NCI-H2227 (cell line): ENCODE results near the gene IFNAR2.
"Not testable (repeated sequence)": the region's sequence is repeated elsewhere in the genome, so short reads cannot be mapped to it uniquely, and the experiment has no call there.

Experiments used
- DNase-seq: peaks from one replicate; lab custom pipeline; 2025; ENCODE audit not compliant: unreplicated experiment; lab: John Stamatoyannopoulos, UW

The IFNAR2 gene

DNA sequence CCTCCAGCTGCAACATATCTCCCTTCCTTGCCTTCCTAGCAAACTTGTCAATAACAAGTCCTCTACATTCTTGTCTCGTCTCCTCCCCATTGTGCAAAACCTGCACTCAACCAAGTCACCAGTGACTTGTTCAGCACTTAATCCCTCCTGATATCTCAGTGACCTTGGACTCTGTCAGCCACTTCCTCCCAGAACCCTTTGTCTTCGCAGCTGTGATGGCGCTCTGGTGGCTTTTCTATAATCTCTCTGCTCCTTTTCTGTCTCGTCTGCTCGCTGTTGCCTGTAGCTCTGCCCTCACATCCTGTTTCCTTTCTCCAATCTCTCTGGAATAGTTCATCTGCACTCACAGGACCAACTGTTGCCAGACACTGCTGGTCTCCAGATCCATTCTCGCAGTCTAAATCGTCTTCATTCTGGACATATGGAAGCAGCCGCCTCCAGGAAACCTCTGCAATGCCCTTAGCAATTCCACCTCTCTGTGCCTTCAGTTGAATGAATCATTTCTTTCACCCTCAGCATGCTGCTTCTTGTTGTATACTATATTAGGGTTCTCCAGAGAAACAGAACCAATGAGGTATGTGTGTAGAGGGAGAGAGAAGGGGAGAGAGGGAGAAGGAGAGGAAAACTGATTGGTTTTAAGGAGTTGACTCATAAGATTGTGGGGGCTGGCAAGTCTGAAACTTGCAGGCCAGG lies 17.4 kb upstream of the IFNAR2 start:
- no peak for DNase-seq

DNA sequence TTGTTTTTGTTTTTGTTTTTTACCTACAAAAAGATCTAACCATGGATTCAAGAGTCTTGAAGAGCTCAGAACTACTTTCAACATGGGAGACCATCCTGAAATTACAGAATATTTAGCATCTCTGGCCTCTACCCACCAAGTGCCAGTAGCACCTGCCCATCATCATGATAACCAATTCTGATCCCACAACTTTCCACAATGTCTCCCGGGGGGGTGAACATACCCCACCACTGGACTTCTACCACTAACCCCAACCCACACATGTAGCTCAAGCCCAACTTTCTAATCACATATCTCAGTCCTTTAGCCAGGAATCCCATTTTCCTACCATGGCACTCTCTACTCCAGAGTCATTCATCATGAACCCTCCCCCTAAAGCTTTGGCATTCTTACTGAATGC lies 15.7 kb upstream of the IFNAR2 start:
- DNase-seq, result no peak

DNA sequence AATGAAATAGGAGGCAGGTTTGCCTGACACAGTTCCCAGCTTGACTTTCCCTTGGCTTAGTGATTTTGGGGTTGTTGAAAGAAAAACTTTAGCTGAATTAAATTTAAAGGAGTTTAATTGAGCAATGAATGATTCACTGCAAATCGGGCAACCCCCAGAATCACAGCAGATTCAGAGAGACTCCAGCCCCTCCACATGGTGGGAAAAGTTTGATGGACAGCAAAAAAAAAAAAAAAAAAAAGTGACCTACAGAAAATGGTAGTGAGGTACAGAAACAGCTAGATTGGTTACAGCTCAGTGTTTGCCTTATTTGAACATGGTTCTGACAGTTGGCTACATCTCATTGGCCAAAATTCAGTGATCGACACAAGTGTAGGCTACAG lies 12.6 kb upstream of the IFNAR2 start:
- no peak for DNase-seq

DNA sequence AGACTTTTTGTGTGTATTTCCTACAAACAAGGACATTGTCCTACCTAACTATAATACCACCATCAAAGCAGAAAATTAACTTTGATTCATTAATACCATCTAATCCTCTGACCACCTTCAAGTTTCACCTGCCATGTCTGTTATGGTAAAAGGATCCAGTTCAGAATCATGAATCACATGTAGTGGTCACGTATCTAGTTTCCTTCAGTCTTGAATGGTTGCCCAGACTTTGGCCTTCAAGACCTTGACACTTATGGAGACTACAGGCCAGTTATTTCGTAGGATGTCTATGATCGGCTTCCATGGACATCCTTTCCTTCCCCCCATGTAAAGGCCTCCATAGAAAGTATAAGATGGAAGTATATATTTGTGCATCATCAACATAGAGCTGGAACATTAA lies 10.4 kb upstream of the IFNAR2 start:
- DNase-seq, result no peak

DNA sequence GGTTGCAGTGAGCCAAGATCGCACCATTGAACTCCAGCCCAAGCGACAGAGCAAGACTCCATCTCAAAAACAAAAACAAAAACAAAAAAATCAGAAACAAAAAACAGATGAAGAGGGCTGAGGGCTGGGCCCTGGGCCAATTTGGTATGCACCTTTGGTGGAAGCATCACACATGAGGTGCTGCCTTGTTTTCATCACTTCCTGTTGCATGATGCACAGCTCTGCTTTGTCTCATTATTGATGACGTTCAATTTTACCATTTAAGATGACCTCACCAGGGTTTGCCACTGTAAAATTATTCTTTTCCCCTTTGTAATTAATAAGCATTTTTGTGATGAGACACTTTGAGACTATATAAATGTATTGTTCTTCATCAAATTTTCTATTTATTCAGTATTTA lies 9.8 kb upstream of the IFNAR2 start:
- no peak for DNase-seq

DNA sequence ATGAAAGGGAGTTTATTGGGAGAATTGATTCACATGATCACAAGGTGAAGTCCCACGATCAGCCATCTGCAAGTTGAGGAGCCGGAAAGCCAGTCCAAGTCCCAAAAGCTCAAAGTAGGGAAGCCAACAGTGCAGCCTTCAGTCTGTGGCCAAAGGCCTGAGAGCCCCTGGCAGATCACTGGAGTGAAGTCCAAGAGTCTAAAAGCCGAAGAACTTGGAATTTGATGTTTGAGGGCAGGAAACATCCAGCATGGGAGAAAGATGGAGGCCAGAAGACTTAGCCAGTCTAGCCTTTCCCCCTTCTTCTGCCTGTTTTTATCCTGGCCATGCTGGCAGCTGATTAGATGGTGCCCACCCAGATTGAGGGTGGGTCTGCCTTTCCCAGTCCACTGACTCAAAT lies 4.4 kb upstream of the IFNAR2 start:
- DNase-seq, result not testable (repeated sequence)

DNA sequence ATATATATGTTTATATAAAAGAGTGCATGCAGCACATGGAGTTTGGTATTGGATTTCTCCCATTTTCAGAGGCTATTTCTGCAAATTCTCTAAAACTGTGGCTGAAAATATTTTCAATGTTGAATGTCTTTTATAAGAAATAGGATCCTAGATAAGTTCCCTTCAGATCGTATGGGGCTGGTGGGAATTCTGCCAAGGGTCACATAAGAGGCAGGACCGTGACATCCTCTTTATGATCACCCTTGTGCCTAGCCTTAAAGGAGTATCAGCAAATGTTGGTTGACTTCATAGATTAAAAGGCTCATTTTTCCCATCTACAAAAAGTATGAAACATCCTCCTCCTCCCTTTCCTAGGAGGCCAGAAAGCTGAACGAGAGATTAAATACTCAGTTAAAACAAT lies 1.3 kb upstream of the IFNAR2 start:
- DNase-seq, result no peak

DNA sequence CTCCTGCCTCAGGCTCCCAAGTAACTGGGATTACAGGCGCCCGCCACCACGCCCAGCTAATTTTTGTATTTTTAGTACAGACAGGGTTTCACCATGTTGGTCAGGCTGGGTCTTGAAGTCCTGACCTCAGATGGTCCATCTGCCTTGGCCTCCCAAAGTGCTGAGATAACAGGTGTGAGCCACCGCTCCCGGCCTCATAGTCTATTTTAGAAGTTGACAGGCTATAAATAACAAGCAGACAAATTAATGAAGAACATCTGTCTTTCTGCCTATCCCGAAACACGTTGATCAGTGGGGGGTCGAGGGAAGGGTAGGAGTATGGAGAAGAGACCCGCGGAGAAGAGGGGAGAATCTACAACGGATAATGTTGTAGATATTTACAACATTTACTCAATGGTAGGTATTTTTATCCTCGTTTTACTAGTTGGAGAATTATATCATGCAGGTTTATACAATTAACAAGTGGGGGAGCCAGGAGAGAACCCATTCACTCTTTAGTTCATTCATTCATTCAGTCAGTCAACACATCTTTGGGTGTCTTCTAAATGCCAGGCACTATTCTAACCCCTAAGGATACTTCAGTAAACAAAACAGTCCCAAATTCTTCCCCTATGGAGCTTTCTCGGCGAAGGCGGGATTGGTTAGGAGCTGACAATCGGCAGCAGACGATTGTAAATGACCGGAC lies 497 bp upstream of the IFNAR2 start:
- DNase-seq, result no peak

DNA sequence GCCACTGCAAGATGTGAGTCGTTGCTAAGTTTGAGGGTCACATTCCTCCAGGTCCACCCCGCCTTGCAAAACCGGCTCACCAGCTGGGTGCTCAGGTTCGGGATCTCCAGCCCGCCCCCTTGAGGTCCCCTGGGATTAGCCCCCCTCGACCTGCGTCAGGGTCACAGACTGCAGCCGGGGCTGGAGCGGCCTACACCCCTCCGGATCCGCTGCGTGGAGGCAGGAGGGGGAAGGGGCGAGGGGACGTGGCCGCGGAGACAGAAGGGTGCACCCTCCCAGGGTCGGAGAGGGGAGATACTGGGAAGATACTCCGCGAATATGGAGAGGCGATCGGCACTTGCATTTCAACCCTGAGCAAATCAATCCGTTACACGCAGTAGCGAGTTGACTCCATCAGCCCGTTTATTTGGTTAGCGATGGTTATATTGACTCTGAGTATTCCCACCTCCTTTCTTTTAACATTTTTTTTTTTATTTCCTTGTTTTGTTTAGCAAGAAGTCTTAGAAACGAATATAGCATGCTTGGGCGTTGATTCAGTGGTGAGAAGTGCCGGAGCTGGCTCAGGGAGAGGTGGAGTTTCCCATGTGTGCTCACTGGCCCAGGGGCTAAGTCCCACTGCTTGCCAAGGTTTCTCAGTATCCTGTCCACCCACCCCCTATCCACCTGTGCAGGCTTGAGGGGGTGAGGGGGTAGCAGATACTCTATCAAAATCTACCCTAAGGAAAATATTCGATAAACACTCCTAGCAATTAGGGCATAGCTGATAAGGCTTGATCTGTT lies 997 bp downstream of the IFNAR2 start:
- peak; percentile 37 for DNase-seq

DNA sequence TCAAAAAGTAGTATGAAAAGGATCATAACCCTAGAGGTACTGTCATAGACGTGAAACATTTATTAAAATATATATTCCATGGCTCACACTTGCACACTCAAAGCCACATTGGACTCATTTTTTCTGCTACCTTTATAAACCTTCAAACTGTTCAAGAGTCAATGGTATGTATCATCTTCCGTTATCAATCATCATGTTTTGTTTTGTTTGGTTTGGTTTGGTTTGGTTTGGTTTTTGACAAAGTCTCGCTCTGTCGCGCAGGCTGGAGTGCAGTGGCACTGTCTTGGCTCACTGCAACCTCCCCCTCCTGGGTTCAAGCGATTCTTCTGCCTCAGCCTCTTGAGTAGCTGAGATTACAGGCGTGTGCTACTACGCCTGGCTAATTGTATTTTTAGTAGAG lies 1.8 kb downstream of the IFNAR2 start:
- no peak for DNase-seq

DNA sequence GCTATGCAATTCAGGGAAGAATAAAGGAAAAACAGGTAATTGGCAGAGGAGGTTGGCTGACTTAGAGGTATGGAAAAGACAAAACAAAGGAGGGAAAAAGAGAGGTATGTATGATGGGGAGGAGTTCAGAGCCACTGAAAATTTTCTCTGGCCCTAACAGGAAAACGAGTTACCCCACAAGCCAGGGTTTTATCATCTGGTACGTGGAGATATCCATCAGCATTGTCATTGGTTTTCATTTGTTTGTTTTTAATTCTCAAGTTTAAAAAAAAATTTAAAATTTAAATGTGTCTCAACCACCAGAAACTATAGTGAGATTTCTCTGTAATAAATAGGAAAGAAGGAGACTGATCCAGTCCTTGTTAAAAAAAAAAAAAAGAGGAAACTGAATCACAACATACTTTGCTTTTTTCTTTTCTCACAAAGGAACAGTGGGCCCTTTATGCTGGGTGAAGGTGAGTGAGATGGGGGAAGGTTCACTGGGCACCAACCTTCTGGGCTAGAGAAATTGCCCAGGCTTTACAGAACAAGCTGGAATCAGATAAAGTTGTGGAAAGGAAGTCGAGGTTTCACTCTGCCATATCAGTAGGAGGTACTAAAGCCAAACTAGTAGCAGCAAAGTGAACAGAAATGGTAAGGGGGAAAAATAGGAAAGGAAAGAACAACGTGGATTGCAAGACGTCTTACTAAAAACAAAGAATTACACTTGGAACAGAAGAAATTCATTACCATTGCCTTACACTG lies 2.7 kb downstream of the IFNAR2 start:
- DNase-seq, result no peak

DNA sequence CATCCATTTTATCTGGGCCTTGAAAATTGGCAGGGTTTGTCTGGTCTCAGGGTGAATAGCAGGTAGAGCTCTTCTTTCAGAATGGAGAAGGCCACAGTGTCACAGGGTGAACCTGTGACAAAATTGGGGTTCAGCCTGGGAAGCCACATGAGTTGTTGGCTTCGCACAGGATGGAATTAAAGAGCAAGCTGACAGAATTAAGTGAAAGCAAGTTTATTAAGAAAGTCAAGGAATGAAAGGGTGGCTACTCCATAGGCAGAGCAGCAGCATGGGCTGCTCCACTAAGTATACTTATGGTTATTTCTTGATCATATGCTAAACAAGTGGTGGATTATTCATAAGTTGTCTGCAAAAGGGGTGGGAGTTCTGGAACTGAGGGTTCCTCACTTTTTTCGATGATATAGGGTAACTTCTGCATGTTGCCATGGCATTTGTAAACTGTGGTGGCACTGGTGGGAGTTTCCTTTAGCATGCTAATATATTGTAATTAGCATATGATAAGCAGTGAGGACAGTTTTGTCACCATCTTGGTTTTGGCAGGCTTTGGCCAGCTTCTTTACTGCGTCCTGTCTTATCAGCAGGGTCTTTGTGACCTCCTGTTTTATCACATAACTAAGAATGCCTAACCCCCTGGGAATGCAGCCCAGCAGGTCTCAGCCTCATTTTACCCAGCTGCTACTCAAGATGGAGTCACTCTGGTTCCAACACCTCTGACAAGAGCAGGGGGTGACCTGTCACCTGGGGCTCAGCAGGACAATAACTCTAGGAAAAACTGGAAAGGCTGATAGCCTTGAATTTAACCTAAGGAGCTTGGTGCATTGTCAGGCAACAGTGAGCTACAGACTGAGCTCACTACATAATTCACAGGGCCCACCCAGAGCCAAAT lies 5.1 kb downstream of the IFNAR2 start:
- DNase-seq, result no peak

DNA sequence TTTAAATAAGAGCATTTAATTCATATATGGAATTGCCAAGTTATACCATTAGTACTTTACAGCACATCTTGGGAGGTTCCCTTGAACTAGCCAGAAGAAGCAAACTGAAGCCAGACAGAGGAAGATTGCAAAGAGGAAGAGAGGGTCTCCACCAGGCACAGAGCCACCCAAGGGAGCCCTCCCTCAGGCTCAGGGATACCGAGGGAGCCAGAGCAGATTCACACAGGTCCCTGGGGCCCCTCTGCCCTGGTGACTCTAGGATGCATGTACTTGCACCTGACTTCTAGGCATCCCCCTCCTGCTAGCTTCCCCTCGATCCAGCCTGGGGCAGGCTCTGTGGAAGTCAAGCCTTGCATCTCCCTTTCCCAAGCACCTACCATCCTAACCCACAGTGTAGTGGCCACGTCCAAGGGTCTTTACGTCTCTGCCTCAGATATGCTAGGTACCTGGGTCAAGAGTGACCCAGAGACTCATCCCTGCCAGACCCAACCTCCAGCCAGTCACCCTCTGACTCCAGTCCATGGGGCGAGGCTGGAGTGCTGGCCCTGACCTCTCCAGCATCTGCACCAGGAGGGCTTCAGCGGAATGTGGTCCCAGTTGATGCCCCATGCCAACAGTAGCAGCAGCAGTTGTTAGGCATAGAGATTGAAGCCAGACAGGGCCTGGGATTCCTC lies 6.4 kb downstream of the IFNAR2 start:
- no peak for DNase-seq

DNA sequence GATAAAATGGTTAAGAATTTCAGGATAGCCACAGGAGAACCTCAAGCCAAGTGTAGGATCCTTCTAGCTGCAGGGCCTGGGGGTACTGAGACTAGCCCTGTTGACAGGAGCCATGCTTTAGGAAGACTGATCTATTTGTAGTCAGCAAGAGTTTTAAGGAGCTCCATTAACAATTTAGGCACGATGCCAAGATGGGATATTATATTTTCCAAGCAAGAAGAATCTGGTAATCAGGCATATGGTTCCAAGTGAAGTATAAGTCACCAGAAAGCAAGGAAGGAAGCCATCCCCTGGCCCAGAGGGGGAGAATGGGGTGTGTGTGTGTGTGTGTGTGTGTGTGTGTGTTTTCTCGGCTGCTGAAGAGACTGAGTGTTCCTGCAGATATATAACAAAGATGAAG lies 7.0 kb downstream of the IFNAR2 start:
- no peak for DNase-seq

DNA sequence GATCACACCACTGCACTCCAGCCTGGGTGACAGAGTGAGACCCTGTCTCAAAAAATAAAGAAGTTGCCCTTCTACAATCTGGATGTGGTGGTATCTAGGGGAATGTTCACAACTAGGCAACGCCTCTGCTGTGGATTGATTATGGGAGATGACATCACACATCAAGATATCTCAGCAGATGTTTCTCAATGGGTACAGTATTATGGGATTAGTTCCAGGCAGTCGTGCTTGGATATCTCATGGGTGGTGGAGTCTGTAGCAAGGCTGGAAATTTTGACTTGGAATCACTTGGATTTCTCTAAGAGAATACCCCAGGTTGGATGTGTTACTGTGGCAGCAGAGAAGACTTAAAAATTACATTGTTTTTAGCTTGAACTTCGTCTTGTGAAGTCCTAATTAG lies 7.7 kb downstream of the IFNAR2 start:
- no peak for DNase-seq

DNA sequence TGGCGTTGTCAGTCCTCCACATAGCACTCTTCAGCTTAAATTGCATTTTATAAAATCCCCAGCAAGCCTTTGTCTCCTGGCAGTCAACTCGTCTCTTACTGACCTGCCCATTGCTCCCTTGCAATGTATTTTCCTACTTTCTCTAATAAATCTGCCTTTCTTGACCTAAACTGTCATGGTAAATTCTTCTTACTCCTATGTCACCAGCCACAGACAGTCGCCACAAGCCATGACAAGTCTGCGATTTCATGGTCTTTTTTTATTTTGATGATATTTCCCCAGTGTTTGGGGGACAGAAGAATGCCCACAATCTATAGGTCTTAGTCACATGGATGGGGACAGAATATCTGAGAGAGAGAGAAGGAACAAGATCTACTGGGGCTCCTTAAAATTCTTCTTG lies 8.4 kb downstream of the IFNAR2 start:
- DNase-seq, result no peak

DNA sequence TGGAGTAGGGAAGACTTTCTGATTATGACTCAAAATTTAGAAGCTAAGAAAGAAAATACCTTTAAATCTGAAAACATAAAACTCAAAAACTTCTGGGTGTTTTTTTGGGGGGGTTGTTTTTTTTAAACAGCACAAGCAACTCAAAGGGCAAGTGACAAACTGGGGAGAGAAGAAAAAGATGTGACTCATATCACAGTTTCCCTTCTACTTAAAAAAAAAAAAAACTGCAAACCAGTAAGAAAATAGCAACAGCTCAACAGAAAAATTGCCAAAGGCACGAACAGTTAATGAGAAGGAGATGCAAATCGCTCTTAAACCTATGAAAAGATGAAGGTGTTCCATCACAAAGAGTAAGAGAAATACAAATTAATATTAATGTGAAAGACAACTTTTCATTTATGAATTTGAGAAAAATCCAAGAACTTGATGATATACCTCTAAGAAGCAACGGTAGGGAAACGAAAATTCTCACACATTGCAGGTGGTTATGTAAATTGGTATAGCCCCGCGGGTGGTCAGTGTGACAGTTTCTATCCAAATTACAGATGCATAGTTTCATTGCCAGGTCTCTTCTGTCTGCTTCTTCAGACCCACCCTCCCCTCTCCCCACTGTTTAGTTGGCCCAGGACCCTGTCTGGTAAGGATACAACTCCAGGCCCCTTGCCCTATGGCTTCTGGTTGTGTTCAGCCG lies 9.0 kb downstream of the IFNAR2 start:
- no peak for DNase-seq

DNA sequence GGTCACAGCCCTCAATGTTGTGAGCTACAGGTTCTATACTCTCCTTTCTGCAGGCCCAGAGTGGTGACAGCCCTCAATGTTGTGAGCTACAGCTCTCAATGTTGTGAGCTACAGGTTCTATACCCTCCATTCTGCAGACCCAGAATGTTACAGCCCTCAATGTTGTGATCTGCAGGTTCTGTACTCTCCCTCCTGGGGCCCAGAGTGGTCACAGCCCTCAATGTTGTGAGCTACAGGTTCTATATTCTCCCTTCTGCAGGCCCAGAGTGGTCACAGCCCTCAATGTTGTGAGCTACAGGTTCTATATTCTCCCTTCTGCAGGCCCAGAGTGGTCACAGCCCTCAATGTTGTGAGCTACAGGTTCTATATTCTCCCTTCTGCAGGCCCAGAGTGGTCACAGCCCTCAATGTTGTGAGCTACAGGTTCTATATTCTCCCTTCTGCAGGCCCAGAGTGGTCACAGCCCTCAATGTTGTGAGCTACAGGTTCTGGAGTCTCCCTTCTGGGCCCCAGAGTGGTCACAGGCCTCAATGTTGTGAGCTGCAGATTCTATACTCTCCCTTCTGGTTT lies 9.9 kb downstream of the IFNAR2 start:
- not testable (repeated sequence) for DNase-seq

DNA sequence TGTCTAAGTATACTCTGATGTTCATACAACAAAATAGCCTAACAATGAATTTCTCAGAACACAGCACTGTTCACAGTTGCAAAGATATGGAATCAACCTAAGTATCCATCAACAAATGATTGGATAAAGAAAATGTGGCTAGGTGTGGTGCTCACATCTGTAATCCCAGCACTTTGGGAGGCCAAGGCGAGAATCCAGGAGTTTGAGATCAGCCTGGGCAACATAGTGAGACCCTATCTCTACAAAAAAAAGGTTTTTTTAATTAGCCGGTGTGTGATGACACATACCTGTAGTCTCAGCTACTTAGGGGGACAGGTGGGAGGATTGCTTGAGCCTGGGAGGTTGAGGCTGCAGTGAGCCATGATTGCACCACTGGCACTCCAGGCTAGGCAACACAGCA lies 10.7 kb downstream of the IFNAR2 start:
- DNase-seq, result no peak
